EH (cell line): ENCODE data around the gene ZSCAN20.

Experiments
- DNase-seq: peaks from one replicate; pipeline ENCODE4 v3.0.0-alpha.2; 2015; ENCODE audit warnings: low read depth

The ZSCAN20 gene

GRCh38 chr1:33535334-33535733 lies 62.9 kb downstream of the ZSCAN20 start:
- no peak for DNase-seq

- no peak for DNase-seq
These were observed 65.4 kb downstream of the ZSCAN20 start for GRCh38 chr1:33537885-33538284.

- DNase-seq, result no peak
These were observed 69.5 kb downstream of the ZSCAN20 start for GRCh38 chr1:33541966-33542365.
